SHP77 (cell line): Measurements from ENCODE around the gene TRA2B.
"Not testable (repeated sequence)": the region's sequence is repeated elsewhere in the genome, so short reads cannot be mapped to it uniquely, and the experiment has no call there.

Source experiments
- DNase-seq, 2 experiments: peaks; one replicate each; lab custom pipeline; 2025; lab: John Stamatoyannopoulos, UW

TRA2B gene

DNA sequence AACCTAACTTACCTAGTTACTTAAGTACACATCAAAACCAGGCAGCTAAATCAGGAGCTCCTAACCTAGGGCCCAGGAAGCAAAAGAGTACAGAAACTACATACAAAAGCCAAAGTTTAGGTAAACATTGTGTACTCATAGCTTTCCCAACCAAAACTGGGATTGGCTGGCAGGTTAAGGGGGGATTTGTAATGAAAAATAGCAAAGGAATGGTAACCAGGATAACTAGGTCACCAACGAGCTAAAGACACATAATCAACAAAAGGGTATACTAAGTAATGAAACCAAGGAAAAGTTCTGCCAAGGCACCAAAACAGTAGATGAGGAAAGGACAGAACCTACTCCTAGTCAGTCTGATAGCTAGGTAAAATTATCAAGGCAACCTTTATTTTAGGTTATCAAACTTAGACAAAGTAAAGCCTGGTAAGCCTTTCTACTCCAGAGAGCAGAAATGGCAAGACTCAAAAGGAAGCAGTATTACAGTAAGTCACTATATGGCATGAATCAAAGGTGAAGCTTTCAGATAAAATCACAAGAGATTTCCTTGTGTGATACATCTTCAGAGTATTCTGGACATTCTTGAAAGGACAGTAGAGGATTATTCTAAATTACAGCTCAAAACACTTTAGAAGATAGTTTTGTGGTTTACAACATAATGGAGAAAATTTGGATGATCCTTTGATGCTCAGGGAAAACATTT, 10.2 kb downstream of the TRA2B start:
- no peak for DNase-seq

DNA sequence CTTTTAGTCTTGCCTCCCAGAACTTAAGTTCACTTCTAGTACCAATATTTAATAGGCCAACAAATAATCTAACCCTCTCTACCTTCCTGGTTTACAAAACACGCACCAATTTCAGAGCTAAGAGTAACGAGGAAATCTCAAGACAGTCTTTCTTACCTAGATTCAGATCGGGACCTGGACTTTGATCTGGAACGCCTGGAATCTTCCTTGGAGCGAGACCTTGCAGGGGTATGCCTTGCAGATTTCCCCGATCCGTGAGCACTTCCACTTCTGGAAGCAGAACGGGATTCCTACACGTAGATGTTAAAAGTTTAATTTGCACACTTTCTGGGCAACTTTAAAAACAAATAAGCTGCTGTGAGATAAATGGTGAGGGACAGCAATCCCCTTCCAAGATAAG, 11.4 kb downstream of the TRA2B start:
- no peak for DNase-seq

DNA sequence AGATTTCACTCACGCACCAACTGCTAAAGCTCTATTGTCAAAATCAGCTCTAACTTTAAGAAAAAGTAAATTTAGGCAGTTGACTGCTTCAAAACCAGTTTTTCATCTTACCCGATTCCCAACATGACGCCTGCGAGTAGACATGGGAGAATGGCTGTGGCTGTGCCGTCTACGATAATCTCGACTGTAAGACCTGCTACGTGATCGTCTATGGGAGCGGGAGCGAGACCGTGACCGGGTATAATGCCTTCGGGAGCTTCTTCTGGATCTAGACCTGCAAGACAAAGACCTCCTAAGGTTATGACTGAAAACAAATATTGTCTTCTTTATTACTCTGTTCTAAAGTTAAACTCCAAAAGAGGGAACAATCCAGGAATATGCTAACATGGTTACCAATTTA, 12.5 kb downstream of the TRA2B start:
- DNase-seq = no peak

DNA sequence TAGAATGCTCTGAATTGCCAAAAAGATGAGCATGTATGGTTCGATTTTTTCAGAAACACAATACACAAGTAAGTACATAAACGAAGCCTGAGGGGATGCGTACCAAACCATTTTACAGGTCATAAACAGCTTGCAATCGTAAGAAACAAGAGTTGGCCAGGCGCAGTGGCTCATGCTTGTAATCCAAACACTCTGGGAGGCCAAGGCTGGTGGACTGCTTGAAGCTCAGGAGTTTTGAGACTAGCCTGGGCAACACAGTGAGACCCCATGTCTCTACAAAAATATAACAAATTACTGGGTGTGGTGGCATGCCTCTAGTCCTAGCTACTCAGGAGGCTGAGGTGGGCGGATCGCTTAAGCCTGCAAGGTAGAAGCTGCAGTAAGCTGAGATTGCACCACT, 13.4 kb downstream of the TRA2B start:
- DNase-seq = no peak

DNA sequence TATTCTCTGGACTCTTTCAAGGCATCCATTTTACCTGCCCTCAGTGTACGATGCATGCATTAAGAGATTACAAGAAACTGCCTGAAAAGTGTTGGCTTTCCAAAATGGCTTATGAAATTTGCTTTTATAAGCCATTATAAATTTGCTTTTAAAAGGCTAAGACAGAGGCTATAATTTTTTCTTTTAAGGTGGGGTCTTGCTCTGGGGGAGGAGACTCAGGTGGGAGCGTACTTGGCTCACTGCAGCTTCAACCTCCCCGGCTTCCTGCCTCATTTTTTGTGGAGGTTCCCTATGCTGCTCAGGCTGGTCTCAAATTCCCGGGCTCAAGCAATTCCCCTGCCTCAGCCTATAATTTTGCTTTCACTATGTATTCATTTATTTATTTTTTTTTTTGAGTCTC, 17.6 kb downstream of the TRA2B start:
- DNase-seq = no peak

DNA sequence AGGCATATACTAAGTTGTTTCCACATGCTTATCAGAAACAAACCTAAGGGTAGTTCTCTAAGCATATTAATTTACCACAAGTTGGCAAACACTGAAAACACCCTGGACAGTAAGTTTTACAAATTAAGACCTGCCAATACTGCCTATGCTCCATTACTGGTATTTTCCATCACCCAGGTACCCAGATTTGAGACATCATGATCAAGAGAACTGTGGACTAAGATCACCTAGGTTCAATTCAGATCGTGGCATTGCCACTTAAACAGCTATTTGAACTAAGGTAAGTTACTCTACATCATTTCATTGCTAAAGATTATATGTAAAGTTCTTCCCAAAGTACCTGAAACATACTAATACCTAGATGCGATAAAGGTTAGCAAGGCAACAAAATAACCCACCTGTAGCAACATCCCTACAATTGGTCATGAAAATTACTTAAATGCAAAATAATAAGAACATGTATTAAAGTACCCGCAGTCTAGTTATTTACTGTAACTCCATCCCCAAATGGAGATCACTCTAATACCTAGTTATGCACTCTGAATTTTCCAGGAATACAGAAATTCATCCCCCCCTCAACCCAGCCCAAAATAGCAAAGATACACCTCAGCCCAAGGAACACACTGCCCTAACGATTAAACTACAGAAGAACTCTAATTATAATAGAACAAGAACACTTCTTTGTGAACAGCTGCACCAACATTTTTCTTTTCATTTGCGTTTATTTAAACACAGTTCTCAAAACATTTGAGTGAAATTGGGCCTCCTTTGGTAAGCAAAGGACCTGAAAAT, 21.6 kb downstream of the TRA2B start:
- no peak for DNase-seq

DNA sequence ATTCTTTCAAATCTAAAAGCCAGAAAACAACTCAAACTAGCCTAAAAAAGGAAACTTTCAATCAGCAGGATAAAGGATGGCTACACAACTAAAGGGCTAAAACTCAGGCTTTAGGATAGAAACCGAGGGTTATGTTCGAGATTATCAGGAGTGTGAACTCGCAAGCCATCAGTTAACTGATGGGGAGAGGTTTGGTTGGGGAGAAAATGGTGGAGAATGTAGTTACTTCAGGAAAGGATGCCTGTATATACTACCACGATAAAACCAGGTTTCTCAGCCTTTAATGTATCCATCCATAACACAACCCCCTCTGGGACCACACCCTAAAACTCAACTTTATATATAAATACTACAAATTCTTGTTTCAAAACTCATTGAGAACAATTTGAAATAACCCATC, 22.2 kb downstream of the TRA2B start:
- no peak for DNase-seq

DNA sequence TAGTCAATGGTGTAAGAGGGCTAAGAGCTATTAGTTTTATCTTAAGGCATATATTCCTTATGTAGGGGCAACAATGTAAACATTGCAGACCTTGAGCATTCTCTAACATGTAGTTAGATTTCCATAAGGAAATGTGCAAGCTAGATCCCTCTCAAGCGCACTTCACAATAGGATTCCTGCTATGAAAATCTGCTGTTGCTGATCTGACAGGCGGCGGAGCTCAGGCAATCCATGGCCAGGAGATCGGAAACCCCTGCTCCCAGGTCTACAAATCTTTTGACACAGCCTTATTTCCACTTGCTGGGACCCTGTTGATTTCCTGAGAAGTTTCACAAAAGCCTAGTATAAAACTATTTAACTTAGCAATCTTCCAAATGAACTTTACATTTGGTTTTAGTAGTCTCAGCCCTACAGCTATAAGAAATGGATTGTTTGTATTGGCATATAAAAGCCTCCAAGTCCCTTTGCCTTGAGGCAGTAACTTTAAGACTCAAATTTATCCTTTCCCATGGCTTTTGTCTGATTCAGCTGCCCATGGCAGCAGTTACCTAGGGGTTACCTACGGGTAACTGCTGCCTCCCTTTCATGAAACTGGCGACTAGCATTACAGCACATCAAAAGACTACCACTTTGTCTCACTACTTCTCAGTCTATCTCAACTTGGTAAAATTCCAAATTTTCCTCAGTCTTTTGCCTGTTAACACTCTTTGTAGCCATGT, 22.7 kb downstream of the TRA2B start:
- no peak for DNase-seq

DNA sequence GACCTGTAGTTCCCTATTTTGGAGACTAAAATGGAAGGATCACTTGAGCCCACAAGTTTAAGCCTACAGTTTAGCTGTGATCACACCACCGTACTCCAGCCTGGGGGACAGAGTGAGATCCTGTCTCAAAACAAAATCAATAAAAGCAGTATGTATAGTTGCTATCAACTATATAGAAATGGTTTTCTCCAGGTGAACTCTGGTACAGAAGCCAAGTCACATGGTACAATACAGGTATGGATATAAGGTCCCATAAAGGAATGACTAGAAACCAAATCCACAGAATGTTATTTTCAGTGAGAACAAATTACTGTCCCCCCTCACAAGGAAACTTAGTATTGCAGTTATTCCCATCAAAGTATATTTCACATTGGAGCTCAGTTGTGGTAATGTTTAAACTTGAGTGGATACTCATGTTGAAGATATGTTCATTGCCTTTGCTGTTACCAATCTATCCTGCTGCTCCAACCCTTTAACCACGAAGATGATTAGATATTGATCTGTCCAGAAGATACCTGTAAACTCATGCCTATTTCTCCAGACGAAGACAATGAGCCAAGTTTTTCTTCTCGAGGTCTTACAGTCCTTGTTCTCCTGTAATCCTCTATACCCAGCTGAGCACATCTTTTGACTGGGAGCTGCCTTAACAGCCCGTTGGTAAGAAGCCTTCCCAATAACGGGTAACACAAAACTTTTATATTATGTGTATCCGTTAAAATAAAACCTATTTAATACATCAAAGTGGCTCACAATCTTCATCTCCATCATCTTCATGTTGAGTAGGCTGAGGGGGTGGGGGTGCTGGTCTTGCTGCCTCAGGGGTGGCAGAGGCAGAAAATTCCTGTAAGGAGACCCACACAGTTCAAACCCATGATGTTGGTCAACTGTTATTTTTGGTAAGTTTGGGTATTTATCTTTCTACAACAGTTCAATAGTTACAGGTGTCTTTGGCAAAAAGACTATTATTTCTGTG, 24.6 kb downstream of the TRA2B start:
- DNase-seq = no peak

DNA sequence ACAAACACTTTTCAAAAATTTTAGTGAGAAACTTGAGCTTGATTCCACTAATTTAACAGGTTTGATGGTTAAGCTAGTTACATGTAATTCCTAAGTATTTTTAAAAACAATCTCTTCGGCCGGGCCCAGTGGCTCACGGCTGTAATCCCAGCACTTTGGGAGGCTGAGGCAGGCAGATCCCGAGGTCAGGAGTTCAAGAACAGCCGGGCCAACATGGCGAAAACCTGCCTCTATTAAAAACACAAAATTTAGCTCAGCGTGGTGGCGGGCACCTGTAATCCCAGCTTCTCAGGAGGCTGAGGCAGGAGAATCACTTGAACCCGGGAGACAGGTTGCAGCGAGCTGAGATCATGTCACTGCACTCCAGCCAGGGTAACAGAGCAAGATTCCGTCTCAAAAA, 25.3 kb downstream of the TRA2B start:
- DNase-seq = no peak

DNA sequence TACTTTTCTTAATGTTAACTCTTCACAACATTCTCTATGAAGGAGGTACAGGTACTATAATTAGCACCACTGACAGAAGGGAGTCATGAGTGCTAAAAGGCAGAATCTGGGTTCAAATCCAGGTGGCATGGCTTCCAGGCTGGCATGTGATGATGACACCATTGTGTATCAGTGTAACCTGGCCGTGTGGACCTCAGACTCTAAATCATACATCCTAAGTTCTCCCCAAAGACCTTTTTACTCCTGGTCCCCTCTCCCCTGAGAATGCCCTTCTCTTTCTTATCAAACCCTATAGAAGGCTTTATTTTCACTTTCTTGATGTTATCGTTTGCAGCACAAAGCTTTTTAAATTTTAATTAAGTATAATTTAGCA, 26.8 kb downstream of the TRA2B start:
- not testable (repeated sequence) for DNase-seq

DNA sequence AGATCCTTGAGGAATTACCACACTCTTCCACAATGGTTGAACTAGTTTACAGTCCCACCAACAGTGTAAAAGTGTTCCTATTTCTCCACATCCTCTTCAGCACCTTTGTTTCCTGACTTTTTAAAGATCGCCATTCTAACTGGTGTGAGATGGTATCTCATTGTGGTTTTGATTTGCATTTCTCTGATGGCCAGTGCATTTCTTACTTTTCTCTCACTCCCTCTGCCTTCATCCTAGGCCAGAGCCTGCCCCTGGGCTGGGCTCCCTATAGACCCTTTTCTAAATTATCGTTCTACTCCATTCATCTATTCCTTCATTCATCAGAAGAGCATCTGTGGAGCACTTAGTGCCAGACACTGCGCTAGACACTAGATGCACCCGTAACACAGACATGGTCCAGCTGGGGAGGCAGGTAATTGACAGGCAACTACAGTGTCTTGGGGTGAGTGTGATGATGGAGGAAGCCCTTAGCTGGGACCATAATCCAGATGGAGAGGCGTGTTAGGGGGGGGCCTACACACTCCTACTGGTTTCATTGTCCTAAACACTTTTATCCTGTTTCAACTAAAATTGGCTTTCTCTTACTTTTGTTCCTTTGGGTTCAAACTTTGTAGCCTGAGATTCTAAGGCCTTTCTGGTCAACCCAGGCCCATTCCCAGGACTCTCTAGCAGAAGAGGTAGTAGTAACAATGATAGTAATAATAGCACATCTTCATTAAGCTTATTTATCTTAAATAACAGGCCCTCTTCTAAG, 27.3 kb downstream of the TRA2B start:
- DNase-seq = not testable (repeated sequence)

DNA sequence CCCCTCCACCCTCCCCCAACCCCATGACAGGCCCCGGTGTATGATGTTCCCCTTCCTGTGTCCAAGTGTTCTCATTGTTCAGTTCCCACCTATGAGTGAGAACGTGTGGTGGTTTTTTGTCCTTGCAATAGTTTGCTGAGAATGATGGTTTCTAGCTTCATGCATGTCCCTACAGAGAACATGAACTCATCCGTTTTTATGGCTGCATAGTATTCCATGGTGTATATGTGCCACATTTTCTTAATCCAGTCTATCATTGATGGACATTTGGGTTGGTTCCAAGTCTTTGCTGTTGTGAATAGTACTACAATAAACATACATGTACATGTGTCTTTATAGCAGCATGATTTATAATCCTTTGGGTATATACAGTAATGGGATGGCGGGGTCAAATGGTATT, 27.9 kb downstream of the TRA2B start:
- not testable (repeated sequence) for DNase-seq

DNA sequence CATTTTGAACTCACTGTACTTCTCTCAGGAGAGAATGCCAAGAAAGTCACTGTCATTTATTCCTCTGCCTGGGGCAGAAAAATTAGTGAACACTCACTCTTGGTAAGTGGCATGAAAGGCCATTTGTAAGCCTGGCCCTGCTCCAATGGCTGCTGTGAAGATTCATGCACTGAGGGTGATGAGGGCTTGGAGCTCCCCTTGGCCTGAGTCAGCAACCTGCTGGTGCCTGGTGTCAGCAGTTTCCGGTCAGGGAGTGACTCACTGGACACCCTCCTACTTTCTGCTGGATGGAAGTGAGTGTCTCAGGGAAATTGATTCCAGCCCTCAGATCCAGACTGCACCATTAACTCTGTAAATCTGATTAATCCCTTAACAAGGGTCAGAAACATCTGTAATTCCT, 37.6 kb downstream of the TRA2B start:
- peak in 1 of 2 experiments; percentile 20 for DNase-seq

DNA sequence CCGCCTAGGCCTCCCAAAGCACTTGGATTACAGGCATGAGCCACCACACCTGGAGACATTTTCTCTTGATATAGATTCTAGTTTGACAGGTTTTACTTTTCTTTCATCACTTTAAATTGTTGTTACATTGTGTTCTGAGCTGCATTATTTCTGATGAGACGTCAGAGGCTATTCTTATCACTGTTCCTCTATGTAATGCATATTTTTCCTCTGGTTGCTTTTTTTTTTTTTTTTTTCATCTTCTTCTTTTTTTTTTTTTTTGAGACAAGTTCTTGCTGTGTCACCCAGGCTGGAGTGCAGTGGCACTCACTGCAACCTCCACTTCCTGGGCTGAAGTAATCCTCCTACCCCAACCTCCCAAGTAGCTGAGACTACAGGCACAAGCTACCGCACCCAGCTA, 41.2 kb downstream of the TRA2B start:
- no peak for DNase-seq

DNA sequence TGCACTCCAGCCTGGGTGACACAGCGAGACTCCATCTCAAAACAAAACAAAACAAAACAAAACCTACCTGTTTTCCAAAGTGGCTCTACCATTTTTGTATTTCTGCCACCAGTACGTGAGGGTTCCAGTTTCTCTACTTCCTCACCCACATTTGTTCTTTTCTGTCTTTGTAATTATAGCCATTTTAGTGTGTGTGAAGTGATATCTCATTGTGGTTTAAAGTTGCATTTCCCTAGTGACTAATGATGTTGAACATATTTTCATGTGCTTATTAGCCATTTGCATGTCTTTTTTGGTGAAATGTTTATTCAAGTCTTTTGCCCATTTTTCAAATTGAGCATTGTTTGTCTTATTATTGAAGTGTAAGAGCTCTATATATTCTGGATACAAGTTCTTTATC, 50.7 kb downstream of the TRA2B start:
- DNase-seq = no peak

DNA sequence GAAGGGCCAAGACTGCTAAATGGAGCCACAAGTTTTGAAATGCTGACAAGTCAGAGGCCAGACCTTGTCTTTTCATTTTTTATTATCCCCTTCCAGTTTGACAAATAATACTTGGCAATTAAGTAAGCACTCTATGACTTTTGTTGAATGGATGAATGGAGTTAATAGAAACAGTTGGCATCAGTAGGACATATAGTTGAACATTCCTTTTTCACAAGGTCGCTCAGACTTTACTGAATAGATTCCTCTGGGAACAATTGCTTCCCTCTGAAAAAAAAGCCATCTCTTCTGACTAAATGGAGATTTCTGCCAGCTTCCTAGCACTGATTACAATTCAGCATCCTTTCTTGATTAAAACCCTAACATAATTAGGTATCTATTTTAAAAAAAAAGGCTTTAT, 53.2 kb downstream of the TRA2B start:
- DNase-seq = no peak

DNA sequence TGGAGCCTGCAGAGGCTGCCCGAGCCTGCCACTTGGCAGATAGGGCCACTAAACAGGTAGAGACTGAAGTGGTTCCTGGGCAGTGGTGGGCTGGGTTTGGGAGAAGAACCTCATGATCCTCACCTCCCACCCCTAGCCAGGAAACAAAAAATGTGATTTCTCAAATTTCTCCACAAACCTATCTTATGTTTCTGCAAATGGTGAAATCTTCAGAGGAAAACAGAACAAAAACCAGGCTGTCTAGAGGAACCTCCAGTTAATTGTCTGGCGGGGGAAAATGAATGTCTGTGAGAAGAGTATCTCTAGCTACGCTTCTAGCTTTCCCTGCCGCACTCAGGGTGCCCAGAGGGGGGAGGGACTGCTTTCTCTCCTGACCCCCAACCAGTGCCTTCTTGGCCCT, 55.9 kb downstream of the TRA2B start:
- DNase-seq = no peak

DNA sequence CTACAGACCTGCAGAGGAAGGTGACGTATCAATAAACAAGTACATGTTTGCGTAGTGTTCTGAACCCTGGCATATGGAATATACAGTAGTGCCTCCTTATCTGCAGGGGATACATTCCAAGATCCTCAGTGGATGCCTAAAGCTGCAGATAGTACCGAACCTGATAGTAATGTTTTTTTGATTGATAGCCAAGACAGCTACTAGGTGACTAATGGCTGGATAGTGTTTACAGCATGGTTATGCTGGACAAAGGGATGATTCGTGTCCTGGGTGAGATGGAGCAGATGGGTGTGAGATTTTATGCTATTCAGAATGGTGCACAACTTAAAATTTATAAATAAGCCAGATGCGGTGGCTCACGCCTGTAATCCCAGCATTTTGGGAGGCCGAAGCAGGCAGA, 57.2 kb downstream of the TRA2B start:
- DNase-seq = no peak

DNA sequence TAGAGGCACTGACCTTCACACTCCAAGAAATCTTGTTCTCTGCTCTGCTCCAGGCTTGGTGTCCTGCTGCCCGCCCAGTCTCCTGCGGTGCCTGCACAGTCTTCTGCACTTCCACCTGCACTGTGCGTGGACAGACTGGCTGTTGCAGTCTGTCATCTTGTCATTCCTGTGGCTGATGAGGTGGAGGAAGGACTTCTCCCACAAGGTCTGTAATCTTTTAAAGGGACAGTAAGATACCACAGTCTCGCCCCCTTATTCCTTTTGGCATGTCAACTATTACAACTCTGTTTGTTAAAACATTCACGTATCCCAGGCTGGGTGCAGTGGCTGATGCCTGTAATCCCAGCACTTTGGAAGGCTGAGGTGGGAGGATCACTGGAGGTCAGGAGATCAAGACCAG, 58.9 kb downstream of the TRA2B start:
- no peak for DNase-seq

DNA sequence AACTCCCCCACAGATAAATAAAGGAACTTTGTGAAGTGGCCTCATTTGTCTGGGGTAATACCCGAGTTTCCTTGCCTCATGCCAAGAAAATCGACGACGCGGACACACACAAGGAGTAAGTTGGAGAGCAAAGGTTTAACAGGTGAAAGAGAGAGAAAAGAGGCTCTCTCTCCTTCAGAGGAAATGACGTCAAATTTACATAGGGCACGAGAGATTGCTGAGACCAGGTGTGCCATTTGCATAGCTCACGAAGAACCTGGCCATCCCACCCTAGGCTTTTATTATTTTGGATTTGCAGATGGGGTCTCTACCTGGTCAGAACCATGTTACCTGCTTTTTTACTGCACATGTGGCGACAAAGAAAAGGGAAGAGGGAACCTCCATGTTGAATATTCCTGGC, 63.7 kb downstream of the TRA2B start:
- no peak for DNase-seq
